Measurements from ENCODE around the gene B3GNT5.

Gene B3GNT5

GRCh38 chr3:183252973-183253527, at the start of gene B3GNT5:
B3GNT5 (plus strand) TSS chr3:183253253; CDS start chr3:183269799, 16,546 bp downstream.
- DNase-seq (ENCODE audit: low read depth, low spot score), result peak; percentile 28
- peak within 1 kb of the TSS; percentile 82 for H3K4me3 ChIP-seq (ENCODE audit: low read depth, low read length)
- TF ChIP-seq, protein P1, sequence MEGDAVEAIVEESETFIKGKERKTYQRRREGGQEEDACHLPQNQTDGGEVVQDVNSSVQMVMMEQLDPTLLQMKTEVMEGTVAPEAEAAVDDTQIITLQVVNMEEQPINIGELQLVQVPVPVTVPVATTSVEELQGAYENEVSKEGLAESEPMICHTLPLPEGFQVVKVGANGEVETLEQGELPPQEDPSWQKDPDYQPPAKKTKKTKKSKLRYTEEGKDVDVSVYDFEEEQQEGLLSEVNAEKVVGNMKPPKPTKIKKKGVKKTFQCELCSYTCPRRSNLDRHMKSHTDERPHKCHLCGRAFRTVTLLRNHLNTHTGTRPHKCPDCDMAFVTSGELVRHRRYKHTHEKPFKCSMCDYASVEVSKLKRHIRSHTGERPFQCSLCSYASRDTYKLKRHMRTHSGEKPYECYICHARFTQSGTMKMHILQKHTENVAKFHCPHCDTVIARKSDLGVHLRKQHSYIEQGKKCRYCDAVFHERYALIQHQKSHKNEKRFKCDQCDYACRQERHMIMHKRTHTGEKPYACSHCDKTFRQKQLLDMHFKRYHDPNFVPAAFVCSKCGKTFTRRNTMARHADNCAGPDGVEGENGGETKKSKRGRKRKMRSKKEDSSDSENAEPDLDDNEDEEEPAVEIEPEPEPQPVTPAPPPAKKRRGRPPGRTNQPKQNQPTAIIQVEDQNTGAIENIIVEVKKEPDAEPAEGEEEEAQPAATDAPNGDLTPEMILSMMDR (IDR thresholded peaks at IDR 0.05; ENCODE audit: low read depth, low read length), result no peak
- in situ Hi-C loops (cut with HindIII; ENCODE audit: low sequenced_read_pairs), result no loop called here

GRCh38 chr3:183203670-183204069, 49.4 kb upstream of the B3GNT5 start:
- TF ChIP-seq, protein P1 (IDR thresholded peaks at IDR 0.05; ENCODE audit: low read depth, low read length), result no peak
- in situ Hi-C loops (cut with HindIII; ENCODE audit: low sequenced_read_pairs), result no loop called here
- H3K4me3 ChIP-seq (ENCODE audit: low read depth, low read length), result no peak overlapping the region
- DNase-seq (ENCODE audit: low read depth, low spot score), result no peak

DNA sequence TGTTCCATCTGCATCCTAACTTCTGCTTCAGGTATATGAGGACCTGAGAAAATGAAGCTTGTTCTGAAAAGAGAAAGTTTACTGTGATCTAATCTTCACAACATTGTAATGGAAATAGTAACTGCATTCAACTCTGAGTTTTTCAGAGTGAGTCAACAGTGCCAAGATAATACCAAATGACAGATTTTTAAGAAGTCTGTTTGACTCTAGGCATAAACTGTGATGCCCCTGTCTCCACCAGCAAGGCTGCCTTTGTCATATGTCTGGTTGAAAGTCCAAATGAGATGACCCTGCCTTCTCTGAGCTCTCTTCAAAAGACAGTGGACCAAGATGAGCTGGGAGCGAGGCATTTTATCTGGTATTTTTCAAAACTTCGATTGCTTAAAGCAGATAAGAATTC, 44.8 kb upstream of the B3GNT5 start:
- no peak for DNase-seq (ENCODE audit: low read depth, low spot score)
- in situ Hi-C loops (cut with HindIII; ENCODE audit: low sequenced_read_pairs), result no loop called here
- H3K4me3 ChIP-seq (ENCODE audit: low read depth, low read length), result no peak overlapping the region
- TF ChIP-seq, protein P1 (IDR thresholded peaks at IDR 0.05; ENCODE audit: low read depth, low read length), result no peak

DNA sequence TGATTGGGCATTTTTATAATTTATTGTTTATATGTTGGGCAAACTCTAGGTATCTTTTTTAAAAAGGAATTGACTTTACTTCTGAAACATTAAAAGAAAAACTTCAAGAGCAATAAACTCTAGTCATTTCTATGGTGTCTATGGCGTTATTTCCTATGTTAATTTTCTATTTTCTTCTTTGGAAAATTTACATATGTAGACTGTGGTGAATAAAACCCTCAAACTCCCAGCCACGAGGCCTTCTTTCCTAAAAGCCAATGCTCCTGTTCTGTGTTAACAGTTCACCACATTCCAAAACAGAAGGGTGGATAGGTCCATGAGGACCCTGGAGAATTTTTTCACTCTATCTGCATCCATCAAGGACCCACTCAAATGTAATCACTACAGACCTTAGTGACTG, 44.3 kb upstream of the B3GNT5 start:
- in situ Hi-C loops (cut with HindIII; ENCODE audit: low sequenced_read_pairs), result no loop called here
- TF ChIP-seq, protein P1 (IDR thresholded peaks at IDR 0.05; ENCODE audit: low read depth, low read length), result no peak

DNA sequence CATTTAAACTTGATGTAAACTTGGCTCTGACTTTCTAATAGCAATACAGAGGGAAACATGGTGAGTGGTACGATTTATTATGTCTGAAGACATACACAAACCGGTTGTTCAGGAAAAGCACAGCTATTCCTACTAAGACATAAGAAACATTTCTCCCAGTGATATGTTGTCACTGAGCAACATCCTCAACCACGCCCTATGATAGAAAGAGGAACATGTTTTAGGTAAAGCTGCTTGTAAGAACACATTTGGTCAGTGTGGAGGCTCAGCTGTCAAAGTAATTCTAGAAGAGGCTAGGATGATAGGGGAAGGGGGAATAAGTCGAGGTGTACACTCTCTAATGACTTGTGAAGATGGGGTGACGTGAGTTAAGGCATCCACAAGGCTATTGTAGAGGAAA, 42.7 kb upstream of the B3GNT5 start:
- in situ Hi-C loops (cut with HindIII; ENCODE audit: low sequenced_read_pairs), result no loop called here
- TF ChIP-seq, protein P1 (IDR thresholded peaks at IDR 0.05; ENCODE audit: low read depth, low read length), result no peak
- H3K4me3 ChIP-seq (ENCODE audit: low read depth, low read length), result no peak overlapping the region
- no peak for DNase-seq (ENCODE audit: low read depth, low spot score)

More for the DNA sequence above, 44.3 kb upstream of the B3GNT5 start:
- DNase-seq (ENCODE audit: low read depth, low spot score), result no peak
- H3K4me3 ChIP-seq (ENCODE audit: low read depth, low read length), result no peak overlapping the region

DNA sequence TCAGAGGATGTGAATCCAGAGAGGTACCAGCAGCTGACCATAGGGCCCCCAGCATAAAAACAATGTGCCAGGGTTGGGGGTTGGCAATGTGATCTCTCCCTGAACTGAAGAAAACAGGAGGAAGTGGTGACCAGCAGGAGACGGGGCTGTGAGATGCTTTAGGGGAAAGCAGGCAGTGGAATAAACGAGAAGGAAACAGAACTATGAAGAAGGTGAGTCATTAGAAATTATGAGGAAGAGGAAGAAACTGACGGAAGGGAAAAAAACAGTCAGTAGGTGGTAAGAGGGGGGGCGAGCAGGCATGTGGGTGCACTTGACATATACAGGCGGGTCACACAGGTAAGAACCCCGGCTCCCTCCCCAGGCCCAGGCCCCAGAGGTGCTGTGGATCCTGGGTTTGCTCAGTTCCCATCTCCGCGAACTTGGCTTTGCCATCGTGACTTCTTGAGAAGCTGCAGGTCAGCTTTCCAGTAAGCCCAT, 42.2 kb upstream of the B3GNT5 start:
- no peak overlapping the region for H3K4me3 ChIP-seq (ENCODE audit: low read depth, low read length)
- in situ Hi-C loops (cut with HindIII; ENCODE audit: low sequenced_read_pairs), result no loop called here
- DNase-seq (ENCODE audit: low read depth, low spot score), result no peak
- TF ChIP-seq, protein P1 (IDR thresholded peaks at IDR 0.05; ENCODE audit: low read depth, low read length), result no peak

All from astrocyte of the spinal cord (primary cell).